KG1 (cell line): ENCODE measurements around the gene GSC.
"Not testable (repeated sequence)": the region's sequence is repeated elsewhere in the genome, so short reads cannot be mapped to it uniquely, and the experiment has no call there.

Source experiments
- DNase-seq: peaks from one replicate; lab custom pipeline; 2025; lab: John Stamatoyannopoulos, UW

The GSC gene

GRCh38 chr14:94771906-94772490 is 2.1 kb upstream of the GSC start:
- DNase-seq, result no peak

- DNase-seq, result no peak
These were observed 1.4 kb upstream of the GSC start for GRCh38 chr14:94771158-94771905.

GRCh38 chr14:94770815-94771157 is 873 bp upstream of the GSC start:
- no peak for DNase-seq

- DNase-seq, result no peak
These were observed 387 bp upstream of the GSC start for GRCh38 chr14:94770251-94770749.

- DNase-seq, result no peak
These were observed 1.2 kb downstream of the GSC start for GRCh38 chr14:94768521-94769390.

- no peak for DNase-seq
These were observed 1.8 kb downstream of the GSC start for GRCh38 chr14:94768141-94768520.

GRCh38 chr14:94767321-94767878 is 2.5 kb downstream of the GSC start:
- no peak for DNase-seq

GRCh38 chr14:94764573-94764972 is 5.3 kb downstream of the GSC start:
- DNase-seq, result no peak

- no peak for DNase-seq
These were observed 7.5 kb downstream of the GSC start for GRCh38 chr14:94762431-94762830.

GRCh38 chr14:94761997-94762377 is 7.9 kb downstream of the GSC start:
- no peak for DNase-seq

GRCh38 chr14:94761348-94761996 is 8.4 kb downstream of the GSC start:
- no peak for DNase-seq

GRCh38 chr14:94756310-94756882 is 13.5 kb downstream of the GSC start:
- no peak for DNase-seq

- no peak for DNase-seq
These were observed 15.4 kb downstream of the GSC start for GRCh38 chr14:94754391-94754942.

GRCh38 chr14:94752591-94753436 is 17.1 kb downstream of the GSC start:
- no peak for DNase-seq

GRCh38 chr14:94751956-94752355 is 18.0 kb downstream of the GSC start:
- DNase-seq, result no peak

GRCh38 chr14:94751321-94751720 is 18.6 kb downstream of the GSC start:
- DNase-seq, result no peak

GRCh38 chr14:94750371-94750770 is 19.5 kb downstream of the GSC start:
- no peak for DNase-seq

GRCh38 chr14:94748667-94749347 is 21.1 kb downstream of the GSC start:
- DNase-seq, result no peak

- no peak for DNase-seq
These were observed 22.2 kb downstream of the GSC start for GRCh38 chr14:94747739-94748138.

GRCh38 chr14:94747153-94747552 is 22.8 kb downstream of the GSC start:
- DNase-seq, result not testable (repeated sequence)
